Muscle of arm (tissue), 12 donors: ENCODE measurements around the gene TYMP. TPM values are rescaled to one million over a fixed set of nuclear protein-coding genes. Genes with fewer than 3 reads are reported as not detected.

ENCODE experiments used
- DNase-seq: peaks from one replicate; pipeline ENCODE4 v3.0.0-alpha.2; 2013
- polyA plus RNA-seq, 12 donors: library from polyadenylated mRNA; unstranded; fragments of 120-200 nt; gene quantifications; one replicate each; pipeline ENCODE4 v1.2.1, GENCODE V29; 2013; ENCODE audit not compliant: insufficient read length in 12 of 12

TYMP gene
- polyA plus RNA-seq, 12 donors = 1.9 to 25.0 (median 2.9) TPM; not detected in 1

DNA sequence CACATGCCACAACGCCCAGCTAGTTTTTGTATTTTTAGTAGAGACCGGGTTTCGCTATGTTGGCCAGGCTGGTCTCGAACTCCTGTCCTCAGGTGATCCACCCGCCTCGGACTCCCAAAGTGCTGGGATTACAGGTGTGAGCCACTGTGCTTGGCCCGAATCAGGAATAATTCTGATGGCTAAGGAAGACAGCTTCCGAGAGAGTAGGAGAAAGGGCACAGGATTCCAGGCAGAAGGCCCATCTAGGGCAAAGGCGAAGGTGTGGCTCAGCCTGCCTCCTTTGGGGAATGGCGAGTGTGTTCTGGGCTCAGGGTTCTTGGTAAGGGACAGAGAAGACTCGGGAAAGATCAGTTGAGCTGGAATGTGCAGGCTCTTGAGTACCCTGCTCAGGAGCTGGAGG, 34.5 kb upstream of the TYMP start:
- no peak for DNase-seq

- no peak for DNase-seq
Measured at GRCh38 chr22:50563413-50564160, 33.8 kb upstream of the TYMP start.

DNA sequence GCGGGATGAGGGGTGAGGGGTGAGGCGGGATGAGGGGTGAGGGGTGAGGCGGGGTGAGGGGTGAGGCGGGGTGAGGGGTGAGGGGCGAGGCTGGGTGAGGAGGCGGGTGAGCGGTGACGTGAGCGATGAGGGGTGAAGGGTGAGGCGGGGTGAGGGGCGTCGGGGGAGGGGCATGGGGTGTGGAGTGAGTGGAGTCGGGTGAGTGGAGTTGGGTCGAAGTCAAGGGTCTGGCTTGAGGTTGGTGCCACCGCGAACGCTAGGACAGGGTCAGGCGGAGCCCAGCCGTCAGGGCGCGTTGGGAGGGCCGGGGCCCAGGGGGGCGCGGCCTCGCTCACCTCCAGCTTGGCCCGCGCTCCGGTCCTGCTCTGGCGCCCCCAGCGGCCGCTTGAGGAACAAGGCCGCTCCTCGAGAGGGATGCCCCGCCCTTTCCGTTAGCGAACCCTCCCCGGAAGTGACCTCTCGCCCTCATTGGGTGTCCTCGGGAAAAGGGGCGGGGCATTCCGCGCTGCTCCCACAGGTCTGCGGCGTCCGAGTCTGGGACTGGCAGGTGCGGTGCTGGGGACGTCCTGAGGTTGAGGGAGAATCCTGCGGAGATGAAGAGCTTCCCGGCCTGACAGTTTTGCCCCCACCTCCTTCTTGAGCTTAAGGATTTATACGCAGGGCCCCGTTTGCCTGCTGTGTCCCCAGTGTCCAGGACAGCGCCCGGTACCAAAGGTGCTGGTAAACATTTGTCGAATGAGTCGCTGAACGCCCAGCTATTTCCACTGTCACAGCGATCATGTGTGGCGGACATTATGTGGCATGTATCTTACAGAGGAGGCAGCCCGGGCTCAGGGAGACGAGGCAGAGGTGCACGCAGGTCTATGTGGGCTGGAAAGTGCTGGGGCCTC, 33.0 kb upstream of the TYMP start, which contains the start of gene SYCE3:
Gene SYCE3, minus strand, starts transcription at position 397 of the 890 bp plus-strand sequence. CDS start 6,514 bp downstream, outside the sequence.
- DNase-seq = peak; percentile 92

DNA sequence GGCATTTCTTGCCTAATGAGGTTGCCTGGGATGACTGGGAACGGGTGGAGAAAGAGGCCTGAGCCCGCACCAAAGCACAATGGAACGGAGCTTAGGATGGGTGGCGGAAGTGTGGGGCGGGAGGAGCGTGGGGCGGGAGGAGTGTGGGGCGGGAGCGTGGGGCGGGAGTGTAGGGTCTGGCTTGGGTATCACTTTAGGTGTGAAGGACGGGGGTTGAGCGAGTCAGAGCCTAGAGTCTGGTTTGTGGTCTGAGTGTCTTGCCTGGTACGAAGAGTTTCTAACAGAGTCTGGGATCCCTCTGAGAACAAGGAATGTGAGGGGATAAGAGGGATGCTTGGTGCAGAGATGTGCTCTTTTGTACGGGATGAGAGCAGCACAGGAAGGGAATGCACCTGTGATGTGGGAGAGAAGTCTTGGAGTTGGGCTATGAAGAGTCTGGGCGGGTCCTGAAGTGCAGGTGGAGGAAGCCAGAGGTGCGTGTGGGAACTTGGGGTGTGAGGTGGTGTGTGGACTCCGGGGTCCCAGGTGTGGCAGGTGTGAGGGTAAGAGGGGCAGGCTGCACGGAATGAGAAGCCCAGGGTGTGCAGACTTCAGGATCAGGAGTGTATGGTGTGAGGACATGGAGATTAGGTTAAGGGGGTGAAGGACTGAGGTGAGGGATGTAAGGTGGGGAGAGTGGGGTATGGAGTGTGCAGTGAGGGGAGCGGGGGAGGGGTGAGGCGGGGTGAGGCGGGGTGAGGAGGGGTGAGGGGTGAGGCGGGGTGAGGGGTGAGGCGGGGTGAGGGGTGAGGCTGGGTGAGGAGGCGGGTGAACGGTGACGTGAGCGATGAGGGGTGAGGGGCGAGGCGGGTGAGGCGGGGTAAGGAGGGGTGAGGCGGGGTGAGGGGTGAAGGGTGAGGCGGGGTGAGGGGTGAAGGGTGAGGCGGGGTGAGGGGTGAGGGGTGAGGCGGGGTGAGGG, 31.9 kb upstream of the TYMP start:
- DNase-seq = no peak

GRCh38 chr22:50560034-50560433, 30.2 kb upstream of the TYMP start:
- no peak for DNase-seq

- no peak for DNase-seq
Measured at GRCh38 chr22:50556703-50557102, 26.9 kb upstream of the TYMP start.

DNA sequence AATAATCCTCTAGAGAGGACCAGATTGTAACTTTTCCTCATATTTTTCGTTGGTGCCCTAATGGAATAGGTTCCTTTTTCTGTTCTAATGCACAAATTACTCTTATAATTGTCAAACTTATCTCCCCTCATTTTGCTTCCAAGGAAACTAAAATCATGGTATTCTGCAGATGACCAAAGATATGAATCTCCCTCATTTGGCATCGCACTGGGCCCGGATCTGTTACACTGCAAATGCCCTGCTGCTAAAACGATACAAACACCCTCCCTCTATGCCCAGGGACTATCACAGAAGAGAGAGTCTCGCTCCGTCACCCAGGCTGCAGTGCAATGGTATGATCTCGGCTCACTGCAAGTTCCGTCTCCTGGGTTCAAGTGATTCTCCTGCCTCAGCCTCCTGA, 23.5 kb upstream of the TYMP start:
- DNase-seq = no peak

GRCh38 chr22:50551160-50551752, 21.4 kb upstream of the TYMP start:
- no peak for DNase-seq

- DNase-seq = no peak
Measured at GRCh38 chr22:50550395-50550794, 20.6 kb upstream of the TYMP start.

DNA sequence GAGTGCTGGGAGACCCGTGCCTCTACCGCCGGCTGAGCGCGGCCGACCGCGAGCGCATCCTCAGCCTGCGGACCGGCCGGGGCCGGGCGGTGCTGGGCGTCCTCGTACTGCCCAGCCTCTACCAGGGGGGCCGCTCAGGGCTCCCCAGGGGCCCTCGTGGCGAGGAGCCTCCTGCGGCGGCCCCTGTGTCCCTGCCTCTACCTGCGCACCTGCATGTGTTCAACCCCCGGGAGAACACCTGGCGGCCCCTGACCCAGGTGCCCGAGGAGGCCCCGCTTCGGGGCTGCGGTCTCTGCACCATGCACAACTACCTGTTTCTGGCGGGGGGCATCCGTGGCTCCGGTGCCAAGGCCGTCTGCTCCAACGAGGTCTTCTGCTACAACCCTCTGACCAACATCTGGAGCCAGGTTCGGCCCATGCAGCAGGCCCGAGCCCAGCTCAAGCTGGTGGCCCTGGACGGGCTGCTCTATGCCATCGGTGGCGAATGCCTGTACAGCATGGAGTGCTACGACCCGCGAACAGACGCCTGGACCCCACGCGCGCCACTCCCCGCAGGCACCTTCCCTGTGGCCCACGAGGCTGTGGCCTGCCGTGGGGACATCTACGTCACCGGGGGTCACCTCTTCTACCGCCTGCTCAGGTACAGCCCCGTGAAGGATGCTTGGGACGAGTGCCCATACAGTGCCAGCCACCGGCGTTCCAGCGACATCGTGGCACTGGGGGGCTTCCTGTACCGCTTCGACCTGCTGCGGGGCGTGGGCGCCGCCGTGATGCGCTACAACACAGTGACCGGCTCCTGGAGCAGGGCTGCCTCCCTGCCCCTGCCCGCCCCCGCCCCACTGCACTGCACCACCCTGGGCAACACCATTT, 19.3 kb upstream of the TYMP start:
- no peak for DNase-seq

- DNase-seq = no peak
Measured at GRCh38 chr22:50548040-50548920, 18.5 kb upstream of the TYMP start.

DNA sequence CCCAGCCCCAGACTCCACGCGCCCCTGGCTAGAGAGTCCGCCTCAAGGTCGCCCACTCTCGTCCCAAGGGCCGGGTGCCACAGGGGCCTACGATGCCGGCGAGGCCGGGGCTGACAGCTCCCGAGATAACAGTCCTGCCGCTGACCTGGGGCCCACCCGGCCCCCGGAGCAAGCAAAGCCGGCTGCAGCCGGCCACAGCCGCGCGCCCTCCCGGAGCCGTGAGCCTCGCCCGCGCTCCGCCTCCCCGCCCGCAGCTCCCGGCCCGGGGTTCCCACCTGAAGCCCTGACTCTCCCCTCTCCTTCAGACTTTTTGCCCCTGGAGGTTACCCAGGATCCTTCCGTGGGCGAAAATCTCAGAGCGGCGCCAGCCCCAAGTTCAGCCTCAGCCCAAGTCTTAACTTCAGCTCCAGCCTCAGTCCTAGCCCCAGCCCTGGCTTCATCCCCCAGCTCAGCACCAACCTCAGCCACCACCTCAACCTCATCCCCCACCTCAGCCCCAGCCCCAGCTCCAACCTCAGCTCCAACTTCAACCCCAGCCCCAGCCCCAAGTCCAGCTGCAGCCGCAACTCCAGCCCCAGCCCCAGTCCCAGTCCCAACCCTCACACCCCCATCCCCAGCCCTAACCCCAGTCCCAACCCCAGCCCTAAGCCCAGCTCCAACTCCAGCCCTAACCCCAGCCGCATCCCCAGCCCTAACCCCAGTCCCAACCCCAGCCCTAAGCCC, 17.6 kb upstream of the TYMP start:
- no peak for DNase-seq

DNA sequence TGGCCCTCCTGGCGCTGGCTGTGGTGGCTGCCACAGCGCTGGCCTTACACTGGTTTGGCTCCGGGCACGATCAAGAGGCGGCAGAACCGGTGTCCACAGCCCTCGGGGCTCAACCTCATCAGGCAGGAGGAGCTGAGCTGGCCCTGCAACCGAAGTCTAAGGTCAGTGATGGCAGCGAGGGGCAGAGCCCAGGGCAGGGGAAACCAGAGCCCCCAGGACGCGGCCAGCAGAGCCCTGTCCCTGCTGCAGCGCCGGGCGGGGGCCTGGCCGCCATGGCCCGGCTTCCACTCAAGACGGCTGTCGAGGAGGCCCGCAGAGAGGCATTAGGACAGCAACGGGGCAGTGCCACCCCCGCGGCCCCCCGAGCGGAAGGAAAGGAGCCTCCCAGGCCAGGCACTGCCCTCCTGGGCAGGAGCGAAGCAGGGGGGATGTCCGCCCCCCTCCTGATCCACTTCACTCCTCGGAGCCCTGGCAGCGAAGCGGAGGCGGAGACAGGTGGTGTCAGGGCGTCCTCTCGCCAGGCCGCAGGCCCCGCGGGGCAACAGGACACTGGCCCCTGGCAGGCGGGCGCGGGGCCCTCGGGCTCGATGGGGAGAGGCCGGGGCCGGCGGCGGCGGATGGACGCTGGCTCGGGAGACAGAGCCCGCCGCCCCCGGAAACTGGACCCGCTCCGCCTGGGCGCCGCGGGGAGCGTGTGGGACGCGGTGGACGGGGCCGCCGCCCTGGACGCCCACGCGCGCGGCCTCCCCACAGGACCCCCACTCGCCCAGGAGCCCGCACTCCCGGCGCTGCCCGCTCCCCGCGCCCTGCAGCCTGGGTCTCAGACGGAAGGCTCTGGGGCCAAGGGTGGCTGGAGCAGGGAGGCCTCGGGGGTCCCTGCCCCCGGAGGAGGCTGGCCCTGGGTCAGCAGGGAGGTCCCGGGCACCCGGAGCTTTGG, 16.8 kb upstream of the TYMP start:
- no peak for DNase-seq

- no peak for DNase-seq
Measured at GRCh38 chr22:50545522-50546325, 15.9 kb upstream of the TYMP start, which contains the start of gene KLHDC7B. TSS of gene KLHDC7B (plus strand) at chr22:50545899. CDS start at chr22:50546244, 345 bp downstream.

DNA sequence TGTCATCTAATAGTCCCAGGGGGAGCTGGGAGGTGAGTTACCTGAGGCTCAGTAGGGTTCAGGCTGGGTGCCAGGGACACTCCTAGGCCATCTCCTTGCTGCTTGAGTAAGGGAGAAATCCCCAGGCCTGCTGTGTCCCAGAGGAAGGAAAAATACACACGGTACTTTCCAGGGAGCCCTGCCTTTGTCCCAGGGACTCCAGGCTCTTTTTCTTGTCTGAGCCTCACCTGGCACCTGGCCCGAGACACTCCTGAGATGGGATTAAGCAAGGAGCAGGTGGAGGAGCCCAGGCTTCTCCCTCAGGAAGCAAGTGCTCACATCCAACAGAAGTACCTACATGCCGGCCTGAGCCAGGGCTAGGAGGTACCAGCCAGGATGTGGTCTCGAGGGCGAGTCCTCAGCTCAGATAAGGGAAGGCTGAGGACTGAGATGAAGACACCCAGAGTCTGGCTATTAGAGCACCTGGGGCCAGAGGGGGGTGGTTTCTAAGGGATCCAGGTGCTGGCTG, 15.0 kb upstream of the TYMP start:
- no peak for DNase-seq
